OCI-LY7 (cell line): ENCODE data around the gene FOXE3. TPM values are rescaled to one million over a fixed set of nuclear protein-coding genes. Genes with fewer than 3 reads are reported as not detected.

Source experiments
- BruUV-seq: library from RNA; stranded (reverse); fragments of 400-500 nt; replicated peaks from 2 replicates; lab custom pipeline; 2021; lab: Mats Ljungman, UMichigan
- CTCF ChIA-PET: fragments of 300-600 bp; sonication (Branson Sonifier 250); formaldehyde crosslinking; loops from one replicate; lab custom pipeline; 2022; ENCODE audit warnings: antibody characterized with exemption; ENCODE audit not compliant: unreplicated experiment; lab: Charles Lee
- POLR2A ChIA-PET: fragments of 300-600 bp; sonication (Branson Sonifier 250); formaldehyde crosslinking; loops from one replicate; lab custom pipeline; 2022; ENCODE audit warnings: antibody characterized with exemption; lab: Charles Lee
- DNase-seq: peaks from one replicate; pipeline ENCODE4 v3.0.0-alpha.2; 2015; ENCODE audit warnings: low spot score
- H2AFZ ChIP-seq: fragments of 200-600 bp; sonication (generic), shearing (Covaris generic); 2 replicates; pipeline ENCODE4 v1.6.1; 2014; ENCODE audit warnings: mild to moderate bottlenecking, antibody characterized with exemption, low read length, moderate library complexity
- H3K27ac ChIP-seq: fragments of 200-600 bp; sonication (generic); 2 replicates; pipeline ENCODE4 v1.5.1; 2014; ENCODE audit warnings: mixed run types, low read depth, mild to moderate bottlenecking, moderate library complexity, low read length, inconsistent platforms; ENCODE audit not compliant: poor library complexity, severe bottlenecking
- H3K36me3 ChIP-seq: fragments of 200-600 bp; sonication (generic); 2 replicates; pipeline ENCODE4 v1.6.1; 2014; ENCODE audit warnings: mild to moderate bottlenecking, antibody characterized with exemption, low read length, moderate library complexity, mixed read lengths; ENCODE audit not compliant: insufficient read depth
- H3K4me1 ChIP-seq: fragments of 200-600 bp; sonication (generic); 2 replicates; pipeline ENCODE4 v1.5.1; 2014; ENCODE audit warnings: mild to moderate bottlenecking, low read length; ENCODE audit not compliant: insufficient read depth, poor library complexity, severe bottlenecking
- H3K4me2 ChIP-seq: fragments of 200-600 bp; sonication (generic); 2 replicates; pipeline ENCODE4 v1.6.1; 2014; ENCODE audit warnings: mild to moderate bottlenecking, low read length
- H3K4me3 ChIP-seq: fragments of 200-600 bp; sonication (generic); 2 replicates; pipeline ENCODE4 v1.5.1; 2014; ENCODE audit warnings: mild to moderate bottlenecking, low read depth, low read length; ENCODE audit not compliant: poor library complexity, severe bottlenecking
- H3K79me2 ChIP-seq: fragments of 200-600 bp; sonication (generic); 2 replicates; pipeline ENCODE4 v1.6.1; 2016; ENCODE audit warnings: low read depth, mild to moderate bottlenecking, low read length, moderate library complexity, mixed read lengths; ENCODE audit not compliant: insufficient read depth
- H3K9me2 ChIP-seq: fragments of 200-600 bp; sonication (generic); 2 replicates; pipeline ENCODE4 v1.6.1; 2016; ENCODE audit warnings: mild to moderate bottlenecking, low read length, mixed read lengths; ENCODE audit not compliant: insufficient read depth
- H3K9me3 ChIP-seq: fragments of 200-600 bp; sonication (generic); 2 replicates; pipeline ENCODE4 v1.6.1; 2014; ENCODE audit warnings: mild to moderate bottlenecking, mixed run types, low read length, mixed read lengths
- H4K20me1 ChIP-seq: fragments of 200-600 bp; sonication (generic); 2 replicates; pipeline ENCODE4 v1.6.1; 2014; ENCODE audit warnings: mild to moderate bottlenecking, antibody characterized with exemption, low read length, moderate library complexity, mixed read lengths; ENCODE audit not compliant: insufficient read depth
- EZH2phosphoT487 ChIP-seq: fragments of 200-600 bp; sonication (generic); IDR thresholded peaks from 2 replicates; pipeline ENCODE4 v1.6.1; 2018; ENCODE audit warnings: low read depth, borderline replicate concordance, mild to moderate bottlenecking, mixed run types, antibody characterized with exemption, low read length, moderate library complexity, mixed read lengths
- intact Hi-C: fragments of 100-400 bp; cut with micrococcal nuclease; formaldehyde crosslinking; loops from one replicate; pipeline ENCODE4 v1.10.0; 2022; ENCODE audit not compliant: unreplicated experiment
- total RNA-seq, 2 experiments: library from RNA; depleted of rRNA in 1 of 2; stranded (reverse); fragments of >200 nt in 1 of 2; shearing (Covaris generic) in 1 of 2; gene quantifications; 2 replicates each; pipeline ENCODE4 v1.2.3, GENCODE V29; 2014 to 2022
- TF ChIP-seq, protein P1 (sequence below): fragments of 200-600 bp; sonication (generic); conservative IDR thresholded peaks from 2 replicates; pipeline ENCODE4 v1.5.1; 2014; ENCODE audit warnings: mild to moderate bottlenecking, antibody characterized with exemption, low read length, moderate library complexity, mixed read lengths

The FOXE3 gene
- total RNA-seq, 2 experiments from 2014 or later: not detected

DNA sequence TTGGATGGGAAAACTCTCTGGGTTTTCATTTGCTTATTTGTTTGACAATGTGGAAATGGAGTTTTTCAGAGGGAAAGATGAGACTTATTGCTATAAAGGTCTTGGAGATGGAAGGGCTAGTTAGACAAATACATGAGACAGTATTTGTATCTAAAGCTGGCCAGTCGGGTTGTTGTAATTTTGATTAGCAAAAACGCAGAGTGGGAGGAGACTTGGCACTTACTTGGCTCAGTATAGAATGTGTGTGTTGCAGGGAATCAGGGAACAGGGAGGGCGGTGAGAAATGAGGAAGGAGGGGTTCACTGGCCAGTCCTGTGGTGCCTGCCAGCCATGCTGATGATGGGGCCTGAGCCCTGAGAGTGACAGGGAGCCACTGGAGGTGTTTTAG, 6.0 kb upstream of the FOXE3 start:
- POLR2A ChIA-PET: no interaction called here
- H3K36me3 ChIP-seq: no peaks in the 10 kb centered on the region

DNA sequence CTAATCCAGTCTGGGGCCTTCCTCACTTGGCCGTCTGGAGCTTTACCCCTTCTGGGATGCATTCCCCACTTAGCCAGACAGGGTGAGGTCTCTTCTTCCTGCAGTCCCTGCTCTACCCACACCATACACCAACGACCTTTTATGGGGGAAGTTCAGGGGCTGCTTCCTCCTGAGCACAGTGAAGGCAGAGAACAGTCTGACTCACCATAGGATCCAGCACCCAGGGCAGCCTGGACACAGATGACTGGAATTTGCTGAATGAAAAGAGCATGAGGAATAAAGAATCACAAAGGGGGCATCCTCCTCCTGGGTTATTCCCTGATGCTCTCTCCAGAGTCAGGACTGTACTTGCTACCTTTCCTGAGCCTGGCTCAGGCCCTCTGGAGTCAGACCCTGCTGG, 4.6 kb upstream of the FOXE3 start:
- no peak overlapping the region for H3K4me2 ChIP-seq
- H3K36me3 ChIP-seq: no peaks in the 10 kb centered on the region
- no peaks in the 10 kb centered on the region for H3K79me2 ChIP-seq
- H4K20me1 ChIP-seq: no peaks in the 10 kb centered on the region
- H3K9me3 ChIP-seq: no peaks in the 10 kb centered on the region
- no TSS peak for BruUV-seq
- no peak for DNase-seq
- no peak for TF ChIP-seq EZH2phosphoT487
- TF ChIP-seq, protein P1, sequence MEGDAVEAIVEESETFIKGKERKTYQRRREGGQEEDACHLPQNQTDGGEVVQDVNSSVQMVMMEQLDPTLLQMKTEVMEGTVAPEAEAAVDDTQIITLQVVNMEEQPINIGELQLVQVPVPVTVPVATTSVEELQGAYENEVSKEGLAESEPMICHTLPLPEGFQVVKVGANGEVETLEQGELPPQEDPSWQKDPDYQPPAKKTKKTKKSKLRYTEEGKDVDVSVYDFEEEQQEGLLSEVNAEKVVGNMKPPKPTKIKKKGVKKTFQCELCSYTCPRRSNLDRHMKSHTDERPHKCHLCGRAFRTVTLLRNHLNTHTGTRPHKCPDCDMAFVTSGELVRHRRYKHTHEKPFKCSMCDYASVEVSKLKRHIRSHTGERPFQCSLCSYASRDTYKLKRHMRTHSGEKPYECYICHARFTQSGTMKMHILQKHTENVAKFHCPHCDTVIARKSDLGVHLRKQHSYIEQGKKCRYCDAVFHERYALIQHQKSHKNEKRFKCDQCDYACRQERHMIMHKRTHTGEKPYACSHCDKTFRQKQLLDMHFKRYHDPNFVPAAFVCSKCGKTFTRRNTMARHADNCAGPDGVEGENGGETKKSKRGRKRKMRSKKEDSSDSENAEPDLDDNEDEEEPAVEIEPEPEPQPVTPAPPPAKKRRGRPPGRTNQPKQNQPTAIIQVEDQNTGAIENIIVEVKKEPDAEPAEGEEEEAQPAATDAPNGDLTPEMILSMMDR: no peak
- no peaks in the 10 kb centered on the region for H3K9me2 ChIP-seq
- peaks cover 13% of the 10 kb centered on the region for H3K4me1 ChIP-seq
- intact Hi-C loops: no loop called here
- H3K27ac ChIP-seq: no peak overlapping the region
- POLR2A ChIA-PET: no interaction called here
- CTCF ChIA-PET: no interaction called here
- no peak overlapping the region for H3K4me3 ChIP-seq
- no peak overlapping the region for H2AFZ ChIP-seq

More for the DNA sequence above, 6.0 kb upstream of the FOXE3 start:
- Histone ChIP-seq H3K4me3 (no peak overlapping the region), H3K79me2 (no peaks in the 10 kb centered on the region), H3K9me2 (no peaks in the 10 kb centered on the region), H3K4me2 (no peak overlapping the region), H2AFZ (no peak overlapping the region), H3K27ac (no peak overlapping the region), H3K9me3 (no peaks in the 10 kb centered on the region), H3K4me1 (peaks cover 27% of the 10 kb centered on the region), H4K20me1 (no peaks in the 10 kb centered on the region)
- intact Hi-C loops: no loop called here
- CTCF ChIA-PET: no interaction called here
- no TSS peak for BruUV-seq
- TF ChIP-seq EZH2phosphoT487: no peak
- TF ChIP-seq, protein P1: no peak
- DNase-seq: no peak

- H3K4me1 ChIP-seq: peaks cover 11% of the 10 kb centered on the region
- no TSS peak for BruUV-seq
- H3K4me3 ChIP-seq: no peak overlapping the region
- no peaks in the 10 kb centered on the region for H3K36me3 ChIP-seq
- H3K9me3 ChIP-seq: no peaks in the 10 kb centered on the region
- ChIA-PET CTCF (no interaction called here), POLR2A (interaction anchor here (0.6 to 3.0 kb wide), 2 partner anchors 13 to 715 kb away, joined by 4 to 7 read pairs; no protein-coding TSS in a partner anchor)
- H4K20me1 ChIP-seq: no peaks in the 10 kb centered on the region
- H3K4me2 ChIP-seq: no peak overlapping the region
- H3K79me2 ChIP-seq: no peaks in the 10 kb centered on the region
- intact Hi-C loops: no loop called here
- TF ChIP-seq, protein P1: no peak
- no peak for TF ChIP-seq EZH2phosphoT487
- H2AFZ ChIP-seq: no peak overlapping the region
- H3K27ac ChIP-seq: no peak overlapping the region
- no peaks in the 10 kb centered on the region for H3K9me2 ChIP-seq
- DNase-seq: no peak
Measured at GRCh38 chr1:47412437-47412836, 3.6 kb upstream of the FOXE3 start.
